ENCODE results near the gene IFNGR2.
"Not testable (repeated sequence)": the region's sequence is repeated elsewhere in the genome, so short reads cannot be mapped to it uniquely, and the experiment has no call there.

IFNGR2 gene

DNA sequence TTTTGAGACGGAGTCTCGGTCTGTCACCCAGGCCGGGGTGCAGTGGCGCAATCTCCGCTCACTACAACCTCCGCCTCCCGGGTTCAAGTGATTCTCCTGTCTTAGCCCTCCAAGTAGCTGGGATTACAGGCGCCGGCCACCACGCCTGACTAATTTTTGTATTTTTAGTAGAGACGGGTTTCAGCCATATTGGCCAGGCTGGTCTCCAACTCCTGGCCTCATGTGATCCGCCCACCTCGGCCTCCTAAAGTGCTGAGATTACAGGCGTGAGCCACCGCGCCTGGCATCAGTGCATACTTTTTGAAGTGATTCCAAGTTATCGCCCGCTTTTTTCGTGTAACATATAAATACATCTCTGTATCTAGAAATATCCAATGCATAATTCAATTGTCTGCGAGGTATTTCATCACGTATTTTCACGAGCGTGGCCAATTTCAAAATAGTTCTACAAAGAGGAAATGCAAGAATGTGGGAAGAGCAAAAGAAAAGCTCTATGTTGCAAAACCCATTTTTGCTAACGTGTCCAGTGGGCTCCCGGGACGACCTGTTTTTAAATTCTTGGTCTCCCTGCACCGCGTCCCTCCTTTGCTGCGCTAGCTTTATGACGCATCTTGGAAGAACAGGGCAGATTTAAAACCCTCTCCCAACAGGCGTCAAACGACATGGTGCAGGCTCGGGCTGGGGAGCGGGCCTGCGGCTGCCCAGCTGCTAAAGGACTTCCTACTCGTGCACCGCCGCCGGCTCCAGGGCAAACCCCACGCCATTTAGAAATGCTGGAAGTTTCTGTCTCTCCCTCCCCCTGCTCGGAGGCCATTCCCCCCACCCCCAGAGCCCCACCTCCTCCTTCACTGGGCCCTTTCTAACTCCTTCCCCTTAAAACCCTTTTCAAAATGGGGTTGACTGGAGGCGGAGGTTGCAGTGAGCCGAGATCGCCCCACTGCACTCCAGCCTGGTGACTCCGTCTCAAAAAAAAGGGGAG is 923 bp upstream of the IFNGR2 start:
- DNase-seq (ENCODE audit: low read depth): peak; percentile 60

DNA sequence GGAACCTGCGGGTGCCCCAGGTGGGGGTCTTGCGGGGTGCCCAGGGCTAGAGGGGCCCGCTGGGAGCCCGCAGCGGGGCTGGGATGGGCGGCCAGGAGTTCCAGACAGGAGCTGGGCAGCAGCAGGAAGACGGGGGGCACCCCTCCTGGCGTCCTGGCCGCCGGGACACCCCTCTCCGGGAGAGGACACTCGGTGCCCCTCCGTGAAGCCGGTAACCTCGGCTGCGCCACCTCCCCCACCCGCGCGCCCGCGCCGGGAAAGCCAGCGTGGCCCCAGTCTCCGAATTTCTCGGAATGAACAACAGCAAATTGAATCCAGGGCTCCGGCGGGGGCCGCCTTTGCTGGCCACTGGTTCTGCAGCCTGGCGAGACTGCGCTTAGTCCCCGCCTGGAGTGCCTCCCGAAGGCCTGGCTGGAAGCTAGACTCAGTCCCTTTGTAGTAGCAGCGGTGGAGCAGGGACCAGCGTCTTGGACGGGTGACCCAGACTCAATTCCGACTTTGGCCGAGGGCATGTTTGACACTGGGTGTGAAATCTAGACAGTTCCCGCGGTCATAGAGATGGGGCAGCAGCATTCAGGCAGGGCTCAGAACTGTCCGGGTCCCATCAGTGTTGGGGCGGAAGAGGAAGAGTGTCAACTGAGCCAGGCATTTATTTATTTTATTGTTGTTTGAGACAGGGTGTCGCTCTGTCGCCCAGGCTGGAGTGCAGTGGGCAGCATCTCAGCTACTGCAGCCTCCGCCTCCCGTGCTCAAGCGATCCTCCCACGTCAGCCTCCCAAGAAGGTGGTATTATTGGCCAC is 773 bp downstream of the IFNGR2 start:
- DNase-seq (ENCODE audit: low read depth): no peak

DNA sequence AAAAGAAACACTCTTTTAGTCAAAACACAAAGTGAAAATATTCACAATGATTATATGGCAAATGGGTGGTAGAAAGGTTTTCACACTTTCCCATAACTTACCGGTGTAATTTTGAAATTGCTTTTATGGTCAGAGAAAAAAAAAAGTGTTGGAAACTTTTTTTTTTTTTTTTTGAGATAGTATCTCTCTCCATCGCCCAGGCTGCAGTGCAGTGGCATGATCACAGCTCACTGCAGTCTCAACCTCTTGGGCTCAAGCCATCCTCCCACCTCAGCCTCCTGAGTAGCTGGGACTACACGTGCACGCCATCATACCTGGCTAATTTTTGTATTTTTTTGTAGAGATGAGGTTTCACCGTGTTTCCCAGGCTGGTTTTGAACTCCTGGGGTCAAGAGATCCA is 3.3 kb downstream of the IFNGR2 start:
- DNase-seq (ENCODE audit: low read depth): no peak

DNA sequence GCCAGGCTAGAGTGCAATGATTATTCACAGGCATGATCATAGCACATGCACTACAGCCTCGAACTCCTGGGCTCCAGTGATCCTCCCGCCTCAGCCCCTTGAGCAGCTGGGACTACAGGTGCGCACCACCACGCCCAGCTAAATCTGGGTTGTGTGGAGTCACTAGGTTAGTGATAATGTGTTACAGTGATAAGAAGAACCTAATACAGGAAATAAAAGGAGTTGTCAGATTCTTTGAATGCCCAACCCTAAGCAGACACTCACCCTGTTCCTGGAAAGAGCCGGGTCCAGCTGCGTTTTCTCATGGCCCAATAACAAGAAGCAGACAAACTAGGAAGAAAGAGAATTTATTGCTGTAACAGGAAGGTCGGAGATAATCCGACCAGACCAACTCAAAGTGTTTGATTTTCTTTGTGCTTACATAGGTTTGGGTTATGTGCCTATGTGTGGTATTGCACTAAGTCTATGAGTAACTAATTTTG is 8.8 kb downstream of the IFNGR2 start:
- DNase-seq (ENCODE audit: low read depth): no peak

DNA sequence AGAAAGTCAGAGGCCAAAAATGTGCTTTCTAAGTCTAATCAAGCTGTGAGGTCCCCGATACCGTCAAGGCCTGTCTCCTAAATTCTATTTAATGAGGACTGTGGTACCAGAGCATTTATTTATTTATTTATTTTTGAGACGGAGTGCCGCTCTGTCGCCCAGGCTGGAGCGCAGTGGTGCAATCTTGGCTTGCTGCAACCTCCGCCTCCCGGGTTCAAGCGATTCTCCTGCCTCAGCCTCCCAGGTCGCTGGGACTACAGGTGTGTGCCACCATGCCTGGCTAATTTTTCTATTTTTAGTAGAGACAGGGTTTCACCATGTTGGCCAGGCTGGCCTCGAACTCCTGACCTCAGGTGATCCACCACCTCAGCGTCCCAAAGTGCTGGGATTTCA is 9.2 kb downstream of the IFNGR2 start:
- DNase-seq (ENCODE audit: low read depth): not testable (repeated sequence)

DNA sequence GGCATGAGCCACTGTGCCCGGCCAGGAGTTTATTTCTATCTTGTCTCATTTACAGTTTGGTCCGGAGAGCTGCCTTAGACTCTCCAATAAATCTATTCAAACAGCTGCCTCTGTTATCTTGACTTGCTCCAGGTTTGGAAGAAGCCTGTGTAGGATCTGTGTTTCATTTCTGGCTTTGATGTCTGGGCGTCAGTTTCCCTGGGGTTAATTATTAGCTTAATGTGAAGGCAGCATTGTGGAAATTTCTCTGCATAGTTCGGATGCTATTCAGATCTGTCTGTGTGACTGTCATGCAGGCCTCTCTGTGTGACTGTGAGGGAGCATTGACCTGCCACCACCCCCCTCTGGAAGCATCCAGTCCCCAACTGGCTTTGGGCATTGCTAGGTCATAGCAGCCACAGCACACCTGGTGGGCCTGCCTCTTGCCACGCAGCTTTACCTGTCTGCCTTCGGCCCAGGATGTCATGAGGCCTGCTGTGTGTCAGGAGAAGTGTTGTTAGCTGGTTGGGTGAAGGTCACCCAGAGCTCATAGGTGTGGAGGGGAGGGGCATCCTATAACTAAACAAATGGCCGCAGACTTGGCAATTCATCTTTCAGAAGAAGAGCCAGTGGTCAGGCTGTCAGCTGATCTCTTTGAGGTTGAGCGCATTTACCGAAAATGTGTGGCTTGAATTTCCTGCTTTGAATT is 9.8 kb downstream of the IFNGR2 start:
- no peak for DNase-seq (ENCODE audit: low read depth)

DNA sequence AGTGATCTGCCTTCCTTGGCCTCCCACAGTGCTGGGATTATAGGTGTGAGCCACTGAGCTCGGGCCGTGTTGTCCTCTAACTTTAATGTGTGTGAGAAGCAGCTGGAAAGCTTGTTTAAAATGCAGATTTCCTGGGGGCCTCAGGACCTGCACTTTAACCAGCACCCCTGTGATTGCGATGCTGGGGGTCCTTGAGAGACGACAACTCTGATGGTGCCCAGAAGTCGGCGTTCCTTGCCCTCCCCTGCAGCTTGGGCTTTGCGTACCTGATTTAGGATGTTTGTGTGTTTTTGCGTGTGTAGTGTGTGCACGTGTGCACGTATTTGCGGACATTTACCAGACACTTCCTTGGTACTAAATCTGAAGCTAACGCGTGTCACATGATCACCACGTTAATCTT is 10.9 kb downstream of the IFNGR2 start:
- no peak for DNase-seq (ENCODE audit: low read depth)

DNA sequence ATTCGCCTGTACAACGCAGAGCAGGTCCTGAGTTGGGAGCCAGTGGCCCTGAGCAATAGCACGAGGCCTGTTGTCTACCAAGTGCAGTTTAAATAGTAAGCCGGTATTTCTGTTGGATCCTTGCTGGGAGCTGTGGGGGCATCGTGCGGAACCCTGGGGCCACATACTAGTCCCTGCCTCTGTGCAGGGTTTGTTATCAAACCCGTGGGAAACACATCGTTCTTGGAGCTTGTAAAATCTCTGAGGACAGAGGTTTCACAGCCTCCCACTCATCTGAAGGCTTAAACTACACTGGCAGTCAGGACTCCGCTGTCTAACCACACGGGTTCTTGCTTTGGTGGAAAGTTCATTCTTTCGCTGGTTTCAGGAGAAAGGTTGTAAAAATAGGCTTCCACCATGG is 11.7 kb downstream of the IFNGR2 start:
- DNase-seq (ENCODE audit: low read depth): no peak

DNA sequence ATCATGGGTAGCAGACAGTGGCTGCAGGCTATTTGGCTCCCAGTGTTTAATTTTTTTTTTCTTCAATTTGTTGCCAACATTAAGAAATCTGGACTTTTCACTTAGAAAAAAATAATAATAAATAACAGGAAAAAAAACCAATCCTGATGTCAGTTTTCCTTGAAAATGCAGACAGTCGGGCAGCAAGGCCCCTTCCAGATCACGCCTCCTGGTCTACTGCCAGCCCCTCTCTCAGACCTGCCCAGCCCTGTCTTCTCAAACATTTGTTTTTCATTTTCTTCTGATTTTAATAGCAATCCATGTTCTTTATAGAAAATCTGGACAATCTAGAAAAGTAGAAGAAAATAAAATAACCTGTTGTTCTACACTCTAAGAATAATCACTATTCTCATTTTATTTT is 15.5 kb downstream of the IFNGR2 start:
- DNase-seq (ENCODE audit: low read depth): no peak

DNA sequence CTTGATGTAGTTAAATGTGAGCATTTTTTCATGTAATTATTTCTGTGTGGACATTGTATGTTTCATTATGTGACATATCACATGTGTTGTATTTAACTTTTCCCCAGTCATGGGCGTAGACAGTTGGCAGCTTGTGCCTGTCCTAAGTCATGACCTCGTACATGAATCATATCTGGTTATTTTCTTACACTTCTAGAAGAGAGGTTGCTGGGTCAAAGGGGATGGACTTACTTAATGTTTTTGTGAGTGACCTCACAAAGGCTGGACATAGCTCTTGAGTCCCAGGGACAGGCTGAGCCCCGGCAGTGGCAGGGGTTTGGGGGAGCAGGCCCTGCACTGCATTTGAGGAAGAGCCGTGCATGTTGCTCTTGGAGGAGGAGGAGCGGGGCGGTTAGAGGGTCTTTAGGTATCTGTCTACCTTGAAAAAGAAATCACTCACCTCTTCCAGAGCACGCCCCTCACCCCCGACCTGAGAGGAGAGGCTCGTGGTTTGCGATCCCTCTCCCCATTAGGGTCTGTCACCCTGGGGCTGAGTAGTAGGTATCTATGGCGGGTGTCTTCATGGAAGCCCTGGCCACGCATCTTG is 16.4 kb downstream of the IFNGR2 start:
- DNase-seq (ENCODE audit: low read depth): no peak

DNA sequence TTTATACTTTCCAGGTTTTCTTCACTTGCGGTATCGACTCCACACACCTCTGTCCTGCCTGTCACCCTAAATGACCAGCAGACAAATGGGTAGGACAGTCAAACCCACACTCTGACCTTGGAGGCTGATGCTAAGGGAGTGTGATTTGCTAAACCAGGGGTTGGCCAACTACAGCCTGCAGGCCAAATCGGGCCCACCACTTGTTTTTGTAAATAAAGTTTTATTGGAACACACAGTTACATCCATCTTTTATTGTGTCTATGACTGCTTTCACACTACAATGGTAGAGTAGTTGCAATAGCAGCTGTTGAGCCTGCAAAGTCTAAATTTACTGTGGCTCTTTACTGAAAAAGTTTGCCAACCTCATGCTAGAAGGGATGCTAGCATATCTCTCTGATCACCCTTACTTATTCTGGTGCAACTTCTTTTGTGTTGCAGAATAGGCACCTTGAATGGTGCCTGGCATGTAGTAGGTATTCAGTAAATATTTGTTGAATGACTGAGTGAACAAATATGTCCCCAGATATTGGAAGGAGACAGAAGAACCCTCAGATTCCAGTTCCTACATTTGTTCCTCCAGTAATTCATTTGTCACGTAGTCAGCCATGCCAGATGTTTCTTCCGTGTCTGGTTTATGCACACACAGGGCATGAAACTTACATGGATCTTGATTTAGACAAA is 18.6 kb downstream of the IFNGR2 start:
- no peak for DNase-seq (ENCODE audit: low read depth)

DNA sequence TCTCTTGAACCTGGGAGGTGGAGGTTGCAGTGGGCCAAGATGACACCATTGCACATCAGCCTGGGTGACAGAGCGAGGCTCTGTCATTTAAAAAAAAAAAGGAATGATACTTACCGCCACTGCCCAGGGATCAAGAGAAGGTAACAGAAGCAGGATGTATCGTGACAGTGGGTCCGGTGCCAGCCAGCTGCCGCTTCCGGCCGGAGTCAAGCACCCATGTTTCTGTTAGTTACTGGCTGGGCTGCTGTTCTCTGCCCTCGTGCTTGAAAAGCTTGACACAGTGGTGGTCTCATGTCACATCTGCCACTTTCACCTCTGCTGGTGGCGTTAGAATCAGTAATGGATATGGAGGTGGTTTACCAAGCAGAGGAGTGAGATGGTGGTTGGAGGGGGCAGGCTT is 21.0 kb downstream of the IFNGR2 start:
- no peak for DNase-seq (ENCODE audit: low read depth)

DNA sequence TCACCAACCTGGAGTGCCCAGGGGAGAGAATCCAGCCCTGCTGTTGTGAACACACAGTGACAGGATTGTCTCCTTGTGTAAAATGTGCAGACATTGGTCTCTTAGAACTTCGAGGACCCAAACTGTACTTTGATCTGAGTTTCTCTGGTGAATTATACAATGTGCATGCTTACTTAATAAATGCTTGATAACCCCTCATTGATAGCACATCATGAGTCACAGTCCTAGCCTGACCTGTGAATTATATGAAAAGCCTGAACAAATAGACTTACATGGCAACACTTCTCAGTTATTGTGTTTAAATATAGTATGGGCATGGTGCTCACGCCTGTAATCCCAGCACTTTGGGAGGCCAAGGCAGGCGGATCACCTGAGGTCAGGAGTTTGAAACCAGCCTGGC is 22.6 kb downstream of the IFNGR2 start:
- no peak for DNase-seq (ENCODE audit: low read depth)

DNA sequence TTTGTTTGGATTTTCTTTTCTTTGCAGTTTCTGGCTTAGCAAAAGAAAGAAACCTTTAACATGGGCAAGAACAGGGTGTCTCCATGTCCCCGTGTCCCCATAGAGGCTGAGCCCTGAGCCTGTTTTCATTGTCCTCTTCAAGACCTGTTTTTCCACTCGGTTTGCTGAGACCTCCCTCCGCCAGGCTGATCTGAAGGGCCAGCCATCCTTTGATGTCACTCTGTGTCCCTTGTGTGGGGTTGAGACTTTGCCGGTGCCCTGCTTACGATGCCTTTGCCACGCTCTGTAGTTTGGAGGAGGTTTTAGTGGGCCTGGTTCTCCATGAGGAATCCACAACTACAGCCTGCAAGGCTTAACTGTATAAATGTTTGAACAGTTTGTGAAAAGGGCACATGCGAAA is 23.8 kb downstream of the IFNGR2 start:
- DNase-seq (ENCODE audit: low read depth): no peak

DNA sequence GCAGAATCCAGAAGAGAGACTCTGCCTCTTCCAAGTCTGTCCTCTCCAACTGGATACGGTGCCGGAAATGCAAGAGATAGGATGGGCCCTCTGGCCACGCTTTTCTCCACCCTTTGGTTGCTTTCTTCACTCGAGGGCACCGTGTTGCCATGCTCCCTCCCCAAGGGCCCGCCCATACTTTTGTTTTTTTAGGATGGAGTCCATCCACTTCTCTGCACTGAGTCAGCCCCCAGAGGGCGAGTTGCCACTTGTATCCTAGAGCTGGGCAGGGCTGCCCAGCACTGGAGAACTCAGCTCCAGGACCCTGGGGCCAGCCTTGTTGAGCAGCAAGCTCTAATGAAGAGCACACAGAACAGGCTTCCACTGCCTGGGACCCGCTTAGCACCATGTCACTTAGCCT is 25.5 kb downstream of the IFNGR2 start:
- no peak for DNase-seq (ENCODE audit: low read depth)

DNA sequence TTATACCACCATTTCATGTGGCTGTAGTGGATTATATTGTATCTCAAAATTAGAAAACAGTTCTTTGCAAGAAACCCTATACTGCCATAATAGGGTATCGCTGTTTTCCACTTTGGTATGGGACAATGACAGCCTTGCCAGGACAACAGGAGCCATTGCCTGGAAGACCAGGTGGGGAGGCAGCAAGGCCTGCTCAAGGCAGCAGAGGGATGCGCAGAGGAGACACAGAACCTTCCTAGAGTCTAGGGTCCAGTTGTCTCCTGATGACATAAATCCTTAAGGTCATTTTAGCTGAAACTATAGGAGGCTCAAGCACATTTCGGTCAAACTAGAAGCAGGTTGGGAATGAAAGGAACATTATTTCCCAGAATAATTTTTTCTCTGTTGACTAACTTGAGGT is 27.6 kb downstream of the IFNGR2 start:
- no peak for DNase-seq (ENCODE audit: low read depth)

DNA sequence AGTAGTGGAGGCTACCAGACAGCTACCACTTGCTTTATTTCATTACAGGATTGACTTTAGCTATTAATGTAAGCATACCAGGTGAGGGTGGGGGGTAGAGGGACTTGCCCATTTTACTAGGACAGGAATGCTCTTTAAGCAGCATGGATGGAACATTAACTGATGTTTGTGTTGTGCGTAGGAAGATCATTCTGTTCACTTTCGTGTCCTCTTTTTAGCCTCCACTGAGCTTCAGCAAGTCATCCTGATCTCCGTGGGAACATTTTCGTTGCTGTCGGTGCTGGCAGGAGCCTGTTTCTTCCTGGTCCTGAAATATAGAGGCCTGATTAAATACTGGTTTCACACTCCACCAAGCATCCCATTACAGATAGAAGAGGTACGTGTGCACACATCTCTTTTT is 29.3 kb downstream of the IFNGR2 start:
- no peak for DNase-seq (ENCODE audit: low read depth)

DNA sequence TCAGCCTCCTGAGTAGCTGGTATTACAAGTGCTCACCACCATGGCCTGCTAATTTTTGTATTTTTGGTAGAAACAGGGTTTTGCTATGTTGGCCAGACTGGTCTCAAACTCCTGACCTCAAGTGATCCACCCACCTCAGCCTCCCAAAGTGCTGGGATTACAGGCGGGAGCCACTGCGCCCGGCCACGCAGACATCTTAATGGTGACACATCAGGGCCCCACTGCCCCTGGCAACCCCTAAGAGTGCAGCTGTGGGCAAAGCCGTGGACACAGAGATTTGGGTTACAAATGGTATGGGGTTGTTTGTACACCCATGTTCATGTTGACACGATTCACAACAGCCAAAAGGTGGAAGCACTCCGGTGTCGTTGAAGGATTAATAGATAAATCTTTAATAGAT is 29.8 kb downstream of the IFNGR2 start:
- DNase-seq (ENCODE audit: low read depth): no peak

DNA sequence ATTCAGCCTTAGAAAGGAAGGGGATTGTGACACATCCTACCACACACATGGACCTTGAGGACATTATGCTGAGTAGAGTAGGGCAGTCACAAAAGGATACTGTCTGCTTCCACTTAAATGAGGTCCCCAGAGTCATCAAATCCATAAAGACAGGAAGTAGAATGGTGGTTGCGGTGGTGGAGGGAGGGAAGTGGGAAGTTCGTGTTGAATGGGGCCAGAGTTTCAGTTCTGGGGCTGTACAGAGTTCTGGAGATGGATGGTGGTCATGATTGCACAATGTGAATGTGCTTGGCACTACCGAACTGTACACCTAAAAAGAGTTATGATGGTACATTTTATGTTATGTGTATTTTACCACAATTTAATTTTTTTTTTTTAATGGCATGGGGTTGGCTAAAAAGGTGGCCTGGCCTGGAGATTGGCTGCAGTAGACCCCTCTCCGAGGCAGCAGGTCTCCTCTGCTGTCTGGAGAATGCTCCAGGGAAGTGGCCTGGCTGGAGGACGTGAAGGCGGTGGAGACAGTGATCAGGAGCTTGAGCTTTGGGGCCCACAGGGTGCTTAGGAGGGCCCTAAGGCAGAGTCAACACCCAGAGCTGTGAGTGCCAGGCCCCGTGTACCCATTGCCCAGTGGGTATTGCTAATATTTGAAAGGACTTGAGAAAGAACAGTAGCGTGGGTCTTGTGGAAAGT is 30.4 kb downstream of the IFNGR2 start:
- no peak for DNase-seq (ENCODE audit: low read depth)

DNA sequence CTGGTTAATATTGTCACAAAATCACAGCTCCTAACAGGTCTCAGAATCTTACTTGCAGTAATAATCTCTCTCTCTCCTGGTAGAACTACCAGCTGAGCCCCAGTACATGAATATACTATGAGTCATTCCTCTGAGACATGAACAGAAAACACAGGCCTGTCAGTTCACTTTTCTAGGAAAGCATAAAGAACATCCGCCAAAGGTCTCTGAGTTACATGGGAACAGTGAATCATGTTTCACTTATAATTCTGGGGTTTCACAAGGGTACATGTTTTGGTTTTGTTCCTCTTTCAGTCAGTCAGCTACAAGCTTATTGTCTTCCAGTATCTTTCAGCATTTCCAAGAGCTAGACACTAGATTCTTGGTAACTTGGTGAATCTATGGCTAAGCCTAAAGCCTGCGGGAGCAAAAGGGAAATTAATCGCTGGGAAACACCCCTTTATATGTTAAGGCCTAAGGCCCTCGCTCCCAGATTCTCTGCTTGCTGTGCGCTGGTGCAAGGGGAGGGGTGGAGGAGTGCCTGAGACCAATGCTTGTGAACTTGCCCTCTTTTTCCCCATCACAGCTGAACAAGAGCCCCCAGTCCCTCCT is 31.7 kb downstream of the IFNGR2 start:
- DNase-seq (ENCODE audit: low read depth): peak; percentile 73

DNA sequence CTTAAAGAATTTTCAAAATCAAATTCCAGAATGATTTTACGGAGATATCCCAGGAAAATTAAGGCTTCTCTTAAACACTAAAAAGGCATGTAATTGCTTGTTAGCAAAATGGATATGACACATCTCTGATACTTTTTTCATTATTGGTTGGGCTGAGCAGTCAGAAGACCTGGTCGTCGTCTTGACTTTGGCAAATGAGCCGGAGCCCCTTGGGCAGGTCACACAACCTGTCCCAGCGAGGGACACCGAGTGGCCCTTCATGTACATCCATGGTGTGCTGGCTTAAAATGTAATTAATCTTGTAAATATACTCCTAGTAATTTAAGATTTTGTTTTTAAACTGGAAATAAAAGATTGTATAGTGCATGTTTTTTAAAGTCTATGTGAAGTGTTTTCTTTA is 33.9 kb downstream of the IFNGR2 start:
- no peak for DNase-seq (ENCODE audit: low read depth)
